Measurements from ENCODE around the gene BBS9.

GRCh38 chr7:33463131-33463530, 333.8 kb downstream of the BBS9 start:
- no peak for TF ChIP-seq CTCF (IDR thresholded peaks at IDR 0.05)
- no peak for TF ChIP-seq POLR2AphosphoS5 (IDR thresholded peaks at IDR 0.05)
